Endothelial cell of umbilical vein (primary cell): ENCODE data around the gene PTPN20. TPM values are rescaled to one million over a fixed set of nuclear protein-coding genes. Genes with fewer than 3 reads are reported as not detected.

Source experiments
- BruUV-seq: library from RNA; stranded (reverse); fragments of 400-500 nt; replicated peaks from 2 replicates; lab custom pipeline; 2021; lab: Mats Ljungman, UMichigan
- CTCF ChIA-PET: fragments of 300-600, 350-600 bp; sonication (Branson Sonifier 250); formaldehyde crosslinking; loops from one replicate; lab custom pipeline; 2021; ENCODE audit warnings: antibody characterized with exemption, inconsistent platforms; lab: Charles Lee
- POLR2A ChIA-PET: fragments of 300-600, 350-600 bp; sonication (Branson Sonifier 250); formaldehyde crosslinking; loops from one replicate; lab custom pipeline; 2021; ENCODE audit warnings: antibody characterized with exemption, inconsistent platforms; lab: Charles Lee
- DNase-seq: peaks from one replicate; pipeline ENCODE4 v3.0.0-alpha.2; 2011; ENCODE audit warnings: low read depth, low spot score
- FAIRE-seq: peaks from 2 replicates; lab custom pipeline; 2011; peaks lifted over from hg19 to GRCh38; lab: Jason Lieb, UNC
- H2AFZ ChIP-seq: 2 replicates; pipeline ENCODE4 v1.6.0; 2012; ENCODE audit warnings: low read depth, low read length, control low read depth, inconsistent platforms
- H3K27ac ChIP-seq: 2 replicates; pipeline ENCODE4 v1.5.1; 2011; ENCODE audit warnings: low read depth, mild to moderate bottlenecking, control low read depth, low read length, moderate library complexity; ENCODE audit not compliant: insufficient read depth
- H3K27me3 ChIP-seq, 2 experiments: 2 replicates each; pipeline versions ENCODE4 v1.6.0 to v1.6.1; 2011; ENCODE audit warnings: low read length in 2 of 2, mixed read lengths in 1 of 2; ENCODE audit not compliant: control insufficient read depth in 2 of 2, insufficient read depth in 2 of 2
- H3K36me3 ChIP-seq, 2 experiments: 2 replicates in 1 of 2; 3 replicates in 1 of 2; pipeline ENCODE4 v1.5.1; 2011; ENCODE audit warnings: low read length in 2 of 2, mild to moderate bottlenecking in 1 of 2, moderate library complexity in 1 of 2; ENCODE audit not compliant: control insufficient read depth in 2 of 2, insufficient read depth in 2 of 2; ENCODE audit errors: extremely low read depth in 1 of 2
- H3K4me1 ChIP-seq: 3 replicates; pipeline ENCODE4 v1.5.1; 2011; ENCODE audit warnings: mild to moderate bottlenecking, low read length; ENCODE audit not compliant: control insufficient read depth, insufficient read depth; ENCODE audit errors: extremely low read depth
- H3K4me2 ChIP-seq: 2 replicates; pipeline ENCODE4 v1.6.1; 2011; ENCODE audit warnings: low read length, control low read depth, mixed read lengths; ENCODE audit not compliant: insufficient read depth
- H3K4me3 ChIP-seq, 3 experiments: fragments of 200-600 bp in 1 of 3; sonication (generic), shearing (Covaris generic) in 1 of 3; replicated peaks in 1 of 3; 2 replicates each; pipeline ENCODE4 v1.5.1; 2011 to 2016; ENCODE audit warnings: control low read depth in 3 of 3, low read length in 3 of 3, mild to moderate bottlenecking in 2 of 3, inconsistent platforms in 1 of 3, low read depth in 1 of 3, moderate library complexity in 1 of 3; ENCODE audit not compliant: insufficient read depth in 1 of 3
- H3K79me2 ChIP-seq: 2 replicates; pipeline ENCODE4 v1.6.0; 2012; ENCODE audit warnings: low read length, inconsistent platforms; ENCODE audit not compliant: control insufficient read depth, insufficient read depth
- H3K9ac ChIP-seq: replicated peaks from 2 replicates; pipeline ENCODE3; 2011; ENCODE audit warnings: low read length, control low read depth; ENCODE audit not compliant: insufficient read depth; ENCODE audit errors: extremely low read depth
- H3K9me1 ChIP-seq: replicated peaks from 3 replicates; pipeline ENCODE4 v1.6.0; 2011; ENCODE audit warnings: mild to moderate bottlenecking, low read length; ENCODE audit not compliant: control insufficient read depth, insufficient read depth; ENCODE audit errors: extremely low read depth
- H3K9me3 ChIP-seq: replicated peaks from 2 replicates; pipeline ENCODE4 v1.5.1; 2012; ENCODE audit warnings: low read length, inconsistent platforms; ENCODE audit not compliant: control insufficient read depth, insufficient read depth
- H4K20me1 ChIP-seq: replicated peaks from 2 replicates; pipeline ENCODE3; 2011; ENCODE audit warnings: mild to moderate bottlenecking, low read length; ENCODE audit not compliant: control insufficient read depth, insufficient read depth; ENCODE audit errors: extremely low read depth
- EZH2 ChIP-seq: IDR thresholded peaks from 2 replicates; pipeline ENCODE4 v1.6.1; 2012; ENCODE audit warnings: borderline replicate concordance, low read depth, mild to moderate bottlenecking, moderate library complexity, low read length, inconsistent platforms; ENCODE audit not compliant: severe bottlenecking
- FOS ChIP-seq: IDR thresholded peaks from 2 replicates; pipeline ENCODE4 v1.6.1; 2011; ENCODE audit warnings: mild to moderate bottlenecking, low read length, moderate library complexity, borderline replicate concordance; ENCODE audit not compliant: insufficient read depth
- GATA2 ChIP-seq: IDR thresholded peaks from 2 replicates; pipeline ENCODE4 v1.7.0; 2011; ENCODE audit warnings: low read depth, mild to moderate bottlenecking, moderate library complexity, mixed read lengths, low read length; ENCODE audit not compliant: insufficient read length, insufficient read depth
- JUN ChIP-seq: IDR thresholded peaks from 2 replicates; pipeline ENCODE4 v1.6.1; 2011; ENCODE audit warnings: borderline replicate concordance, low read depth; ENCODE audit not compliant: insufficient read length, insufficient read depth
- MAX ChIP-seq: IDR thresholded peaks from 2 replicates; pipeline ENCODE4 v1.6.1; 2011; ENCODE audit not compliant: insufficient read depth, insufficient read length
- MYC ChIP-seq: IDR thresholded peaks from one replicate; pipeline ENCODE4 v1.6.1; 2011; ENCODE audit warnings: mild to moderate bottlenecking, low read depth, low read length
- POLR2A ChIP-seq: IDR thresholded peaks from 2 replicates; pipeline ENCODE4 v1.6.1; 2012; ENCODE audit warnings: low read depth, mild to moderate bottlenecking, control low read depth, low read length
- POLR2AphosphoS5 ChIP-seq: IDR thresholded peaks from 2 replicates; pipeline ENCODE4 v1.6.1; 2012; ENCODE audit warnings: low read depth, mild to moderate bottlenecking, control low read depth, low read length, moderate library complexity; ENCODE audit not compliant: insufficient read depth
- dilution Hi-C: fragments of 300-500 bp; cut with MboI; formaldehyde crosslinking; loops from one replicate; pipeline ENCODE4 v1.15.0; 2019; ENCODE audit warnings: low sequenced_read_pairs; ENCODE audit not compliant: extremely low pct_ligation_motif_present
- intact Hi-C: fragments of 100-400 bp; cut with micrococcal nuclease; formaldehyde crosslinking; loops from one replicate; pipeline ENCODE4 v1.10.0; 2022
- polyA plus RNA-seq, 4 experiments: library from polyadenylated mRNA; depleted of rRNA in 3 of 4; stranded (reverse) in 3 of 4; unstranded in 1 of 4; fragments of >200 nt; gene quantifications; 2 replicates each; pipeline versions ENCODE4 v1.2.1 to v1.2.3, GENCODE V29; 2011 to 2012; ENCODE audit warnings: missing spikeins in 1 of 4
- total RNA-seq: library from RNA; stranded (reverse); gene quantifications from 2 replicates; pipeline ENCODE4 v1.2.3, GENCODE V29; 2021
- TF ChIP-seq, protein P1 (sequence below), 2 donors: IDR thresholded peaks; 1 replicate in 1 of 2; 2 replicates in 1 of 2; pipeline ENCODE4 v1.5.1; 2011; ENCODE audit warnings: low read length in 2 of 2, mild to moderate bottlenecking in 2 of 2, moderate library complexity in 2 of 2, control low read depth in 1 of 2, inconsistent platforms in 1 of 2, low read depth in 1 of 2; ENCODE audit not compliant: insufficient read depth in 1 of 2; ENCODE audit errors: extremely low read depth in 1 of 2

PTPN20 gene
- total and polyA plus RNA-seq, 2 donors (not counting 3 experiments of a cell fraction or from before 2014, with no cell fraction given), result 0.27 TPM; not detected in 1

GRCh38 chr10:47040041-47040491, 128.8 kb downstream of the PTPN20 start:
- BruUV-seq, result no TSS peak
- no peaks in the 10 kb centered on the region for H3K9me3 ChIP-seq
- no peaks in the 10 kb centered on the region for H4K20me1 ChIP-seq
- no peaks in the 10 kb centered on the region for H3K4me1 ChIP-seq
- dilution Hi-C loops (no loop called here), intact Hi-C loops (no loop called here)
- no peak overlapping the region for H3K9ac ChIP-seq
- no peaks in the 10 kb centered on the region for H3K36me3 ChIP-seq
- H3K4me3 ChIP-seq, result no peak overlapping the region
- TF ChIP-seq FOS (no peak), JUN (no peak), POLR2A (no peak), MYC (no peak), GATA2 (no peak), EZH2 (no peak), MAX (no peak), POLR2AphosphoS5 (no peak)
- TF ChIP-seq, protein P1, sequence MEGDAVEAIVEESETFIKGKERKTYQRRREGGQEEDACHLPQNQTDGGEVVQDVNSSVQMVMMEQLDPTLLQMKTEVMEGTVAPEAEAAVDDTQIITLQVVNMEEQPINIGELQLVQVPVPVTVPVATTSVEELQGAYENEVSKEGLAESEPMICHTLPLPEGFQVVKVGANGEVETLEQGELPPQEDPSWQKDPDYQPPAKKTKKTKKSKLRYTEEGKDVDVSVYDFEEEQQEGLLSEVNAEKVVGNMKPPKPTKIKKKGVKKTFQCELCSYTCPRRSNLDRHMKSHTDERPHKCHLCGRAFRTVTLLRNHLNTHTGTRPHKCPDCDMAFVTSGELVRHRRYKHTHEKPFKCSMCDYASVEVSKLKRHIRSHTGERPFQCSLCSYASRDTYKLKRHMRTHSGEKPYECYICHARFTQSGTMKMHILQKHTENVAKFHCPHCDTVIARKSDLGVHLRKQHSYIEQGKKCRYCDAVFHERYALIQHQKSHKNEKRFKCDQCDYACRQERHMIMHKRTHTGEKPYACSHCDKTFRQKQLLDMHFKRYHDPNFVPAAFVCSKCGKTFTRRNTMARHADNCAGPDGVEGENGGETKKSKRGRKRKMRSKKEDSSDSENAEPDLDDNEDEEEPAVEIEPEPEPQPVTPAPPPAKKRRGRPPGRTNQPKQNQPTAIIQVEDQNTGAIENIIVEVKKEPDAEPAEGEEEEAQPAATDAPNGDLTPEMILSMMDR (IDR thresholded peaks at IDR 0.05; ENCODE audit: extremely low read depth in 1 of 2, insufficient read depth in 1 of 2, low read depth in 1 of 2, low read length in 2 of 2), result no peak
- H2AFZ ChIP-seq, result no peak overlapping the region
- H3K79me2 ChIP-seq, result no peaks in the 10 kb centered on the region
- H3K27me3 ChIP-seq, result no peaks in the 10 kb centered on the region
- no peak for FAIRE-seq
- H3K4me2 ChIP-seq, result no peak overlapping the region
- CTCF ChIA-PET, result interaction anchor here (2.2 kb wide), 1 partner anchor 8 kb away, joined by 9 read pairs; no protein-coding TSS in a partner anchor
- POLR2A ChIA-PET, result no interaction called here
- H3K27ac ChIP-seq, result no peak overlapping the region
- DNase-seq, result no peak
- no peaks in the 10 kb centered on the region for H3K9me1 ChIP-seq
